ENCODE data around the gene GOSR1. TPM values are rescaled to one million over a fixed set of nuclear protein-coding genes. Genes with fewer than 3 reads are reported as not detected.
"Not testable (repeated sequence)": the region's sequence is repeated elsewhere in the genome, so short reads cannot be mapped to it uniquely, and the experiment has no call there.

Gene GOSR1
- total RNA-seq, 2 donors from 2014 or later = 29.6 to 54.9 TPM

DNA sequence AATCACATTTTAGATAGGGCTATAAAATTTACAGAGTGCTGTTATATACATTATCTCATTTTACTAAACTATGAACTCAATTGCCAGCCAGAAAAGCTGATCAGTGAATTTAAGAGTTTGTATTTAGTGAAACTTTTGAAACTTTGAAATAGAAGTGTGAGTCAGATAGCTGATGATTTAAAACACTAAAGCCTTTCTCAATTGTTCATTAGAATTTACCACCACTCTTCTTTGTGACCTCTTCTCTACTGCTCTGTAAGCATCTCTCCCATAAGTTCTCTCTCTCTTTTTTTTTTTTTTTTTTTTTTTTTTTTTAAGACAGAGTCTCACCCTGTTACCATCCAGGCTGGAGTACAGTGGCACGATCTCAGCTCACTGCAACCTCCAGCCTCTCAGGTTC lies 43.7 kb downstream of the GOSR1 start:
- Histone ChIP-seq H3K27me3 (replicated peaks; ENCODE audit: insufficient read depth) (no peaks in the 10 kb centered on the region), H3K36me3 (peaks cover 11% of the 10 kb centered on the region), H3K4me1 (ENCODE audit: control insufficient read depth in 1 of 2, low read depth in 2 of 2) (peaks cover 3 to 30% of the 10 kb centered on the region in 2 donors), H3K4me3 (no peak overlapping the region), H3K27ac (peak overlapping the region; percentile 33 to 72), H3K9me3 (no peaks in the 10 kb centered on the region)
- TF ChIP-seq, protein P1, sequence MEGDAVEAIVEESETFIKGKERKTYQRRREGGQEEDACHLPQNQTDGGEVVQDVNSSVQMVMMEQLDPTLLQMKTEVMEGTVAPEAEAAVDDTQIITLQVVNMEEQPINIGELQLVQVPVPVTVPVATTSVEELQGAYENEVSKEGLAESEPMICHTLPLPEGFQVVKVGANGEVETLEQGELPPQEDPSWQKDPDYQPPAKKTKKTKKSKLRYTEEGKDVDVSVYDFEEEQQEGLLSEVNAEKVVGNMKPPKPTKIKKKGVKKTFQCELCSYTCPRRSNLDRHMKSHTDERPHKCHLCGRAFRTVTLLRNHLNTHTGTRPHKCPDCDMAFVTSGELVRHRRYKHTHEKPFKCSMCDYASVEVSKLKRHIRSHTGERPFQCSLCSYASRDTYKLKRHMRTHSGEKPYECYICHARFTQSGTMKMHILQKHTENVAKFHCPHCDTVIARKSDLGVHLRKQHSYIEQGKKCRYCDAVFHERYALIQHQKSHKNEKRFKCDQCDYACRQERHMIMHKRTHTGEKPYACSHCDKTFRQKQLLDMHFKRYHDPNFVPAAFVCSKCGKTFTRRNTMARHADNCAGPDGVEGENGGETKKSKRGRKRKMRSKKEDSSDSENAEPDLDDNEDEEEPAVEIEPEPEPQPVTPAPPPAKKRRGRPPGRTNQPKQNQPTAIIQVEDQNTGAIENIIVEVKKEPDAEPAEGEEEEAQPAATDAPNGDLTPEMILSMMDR (IDR thresholded peaks at IDR 0.05) = no peak
- DNase-seq (ENCODE audit: low spot score) (no peak), ATAC-seq (ENCODE audit: insufficient number of reproducible peaks, low FRiP score, low read depth) (no peak)

DNA sequence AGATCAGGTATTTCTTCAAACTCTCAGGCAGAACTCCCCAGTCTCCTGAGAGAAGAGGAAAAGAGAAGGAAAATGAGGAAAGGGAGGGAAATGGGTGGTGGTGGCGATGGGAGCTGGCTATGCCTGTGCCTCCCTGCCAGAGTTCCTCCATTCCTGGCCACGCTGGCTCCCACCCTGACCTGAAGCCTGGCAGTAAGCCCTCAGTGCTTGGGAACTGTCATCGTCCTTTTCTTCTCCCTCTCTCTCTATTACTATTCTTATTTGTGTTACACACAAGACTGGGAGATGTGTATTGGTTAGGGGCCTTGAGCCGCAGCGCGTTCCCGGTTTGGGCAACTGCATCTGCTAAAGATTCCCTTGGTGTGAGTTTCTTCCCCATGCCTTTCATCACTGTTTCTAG lies 44.6 kb downstream of the GOSR1 start:
- Histone ChIP-seq H3K4me1 (ENCODE audit: control insufficient read depth in 1 of 2, low read depth in 2 of 2) (peaks cover 3 to 30% of the 10 kb centered on the region in 2 donors), H3K36me3 (peaks cover 9% of the 10 kb centered on the region), H3K27me3 (replicated peaks; ENCODE audit: insufficient read depth) (no peaks in the 10 kb centered on the region), H3K4me3 (no peak overlapping the region), H3K27ac (no peak overlapping the region), H3K9me3 (no peaks in the 10 kb centered on the region)
- DNase-seq (ENCODE audit: low spot score) (no peak), ATAC-seq (ENCODE audit: insufficient number of reproducible peaks, low FRiP score, low read depth) (no peak)
- TF ChIP-seq, protein P1 (IDR thresholded peaks at IDR 0.05) = no peak

DNA sequence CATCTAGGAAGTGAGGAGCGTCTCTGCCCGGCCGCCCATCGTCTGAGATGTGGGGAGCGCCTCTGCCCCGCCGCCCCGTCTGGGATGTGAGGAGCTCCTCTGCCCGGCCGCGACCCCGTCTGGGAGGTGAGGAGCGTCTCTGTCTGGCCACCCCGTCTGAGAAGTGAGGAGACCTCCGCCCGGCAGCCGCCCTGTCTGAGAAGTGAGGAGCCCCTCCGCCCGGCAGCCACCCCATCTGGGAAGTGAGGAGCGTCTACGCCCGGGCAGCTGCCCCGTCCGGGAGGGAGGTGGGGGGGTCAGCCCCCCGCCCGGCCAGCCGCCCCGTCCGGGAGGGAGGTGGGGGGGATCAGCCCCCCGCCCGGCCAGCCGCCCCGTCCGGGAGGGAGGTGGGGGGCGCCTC lies 46.0 kb downstream of the GOSR1 start:
- not testable (repeated sequence) for H3K4me3 ChIP-seq; H3K27me3 ChIP-seq (replicated peaks; ENCODE audit: insufficient read depth); DNase-seq (ENCODE audit: low spot score); H3K36me3 ChIP-seq; H3K9me3 ChIP-seq; H3K27ac ChIP-seq; ATAC-seq (ENCODE audit: insufficient number of reproducible peaks, low FRiP score, low read depth)
- peaks cover 3 to 30% of the 10 kb centered on the region in 2 donors for H3K4me1 ChIP-seq (ENCODE audit: control insufficient read depth in 1 of 2, low read depth in 2 of 2)

DNA sequence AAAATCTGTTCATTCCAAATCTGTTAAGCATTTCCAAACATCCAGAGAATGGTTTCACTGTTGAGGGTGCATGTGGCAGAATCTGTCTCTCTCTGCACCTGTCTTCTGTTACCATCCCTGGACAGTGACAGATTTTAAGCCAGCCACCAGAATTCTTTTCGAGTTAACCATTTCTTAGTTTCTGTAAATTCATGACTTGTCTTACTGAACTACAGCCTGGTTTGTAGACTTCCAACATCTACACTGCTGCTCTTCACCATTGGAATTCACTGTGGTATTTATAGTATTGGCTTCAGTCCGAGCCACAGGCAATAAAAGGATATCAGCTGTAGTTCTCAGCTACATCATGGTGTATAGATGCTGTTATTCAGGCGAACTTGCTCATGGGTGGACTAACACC lies 47.6 kb downstream of the GOSR1 start:
- ATAC-seq (ENCODE audit: insufficient number of reproducible peaks, low FRiP score, low read depth) (no peak), DNase-seq (ENCODE audit: low spot score) (no peak)
- Histone ChIP-seq H3K36me3 (peaks cover 9% of the 10 kb centered on the region), H3K27me3 (replicated peaks; ENCODE audit: insufficient read depth) (no peaks in the 10 kb centered on the region), H3K9me3 (no peaks in the 10 kb centered on the region), H3K27ac (peak overlapping the region in 1 of 2 donors; percentile 7), H3K4me3 (no peak overlapping the region), H3K4me1 (ENCODE audit: control insufficient read depth in 1 of 2, low read depth in 2 of 2) (peaks cover 0 to 19% of the 10 kb centered on the region in 2 donors)
- TF ChIP-seq, protein P1 (IDR thresholded peaks at IDR 0.05) = no peak

DNA sequence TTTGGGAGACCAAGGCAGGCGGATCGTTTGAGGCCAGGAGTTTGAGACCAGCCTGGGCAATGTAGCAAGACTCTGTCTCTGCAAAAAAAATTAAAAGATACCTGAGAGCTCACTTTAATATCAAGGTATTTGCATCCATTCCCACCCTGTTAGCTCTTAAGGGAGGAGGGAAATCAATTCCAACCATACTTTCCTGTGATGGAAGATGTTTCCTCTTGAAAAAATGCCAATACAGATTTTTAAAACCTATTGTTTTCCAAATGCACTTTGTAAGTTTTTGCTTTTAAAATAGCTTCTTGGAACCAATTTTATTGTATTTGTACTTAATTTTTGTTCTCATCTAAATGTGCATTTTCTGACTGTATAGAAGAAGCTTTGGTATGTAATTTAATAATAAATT lies 49.2 kb downstream of the GOSR1 start:
- H3K36me3 ChIP-seq = peaks cover 9% of the 10 kb centered on the region
- TF ChIP-seq, protein P1 (IDR thresholded peaks at IDR 0.05) = no peak
- H3K4me1 ChIP-seq (ENCODE audit: control insufficient read depth in 1 of 2, low read depth in 2 of 2) = peaks cover 0 to 10% of the 10 kb centered on the region in 2 donors
- H3K4me3 ChIP-seq = no peak overlapping the region
- DNase-seq (ENCODE audit: low spot score) = no peak
- no peak overlapping the region for H3K27ac ChIP-seq
- H3K27me3 ChIP-seq (replicated peaks; ENCODE audit: insufficient read depth) = no peaks in the 10 kb centered on the region
- no peaks in the 10 kb centered on the region for H3K9me3 ChIP-seq
- ATAC-seq (ENCODE audit: insufficient number of reproducible peaks, low FRiP score, low read depth) = no peak

DNA sequence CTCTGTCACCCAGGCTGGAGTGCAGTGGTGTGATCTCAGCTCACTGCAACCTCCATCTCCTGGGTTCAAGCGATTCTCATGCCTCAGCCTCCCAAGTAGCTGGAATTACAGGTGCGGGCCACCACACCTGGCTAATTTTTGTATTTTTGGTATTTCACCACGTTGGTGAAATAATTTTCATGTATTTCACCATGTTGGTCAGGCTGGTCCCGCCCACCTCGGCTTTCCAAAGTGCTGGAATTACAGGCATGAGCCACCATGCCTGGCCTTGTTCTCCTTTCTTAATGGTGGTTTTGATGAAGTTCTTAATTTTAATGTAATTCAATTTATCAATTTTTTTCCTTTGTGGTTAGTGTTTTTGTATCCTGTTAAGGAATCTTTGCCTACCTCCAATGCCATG lies 51.5 kb downstream of the GOSR1 start:
- H3K4me3 ChIP-seq; H3K4me1 ChIP-seq (ENCODE audit: control insufficient read depth in 1 of 2, low read depth in 2 of 2); DNase-seq (ENCODE audit: low spot score); ATAC-seq (ENCODE audit: insufficient number of reproducible peaks, low FRiP score, low read depth); H3K9me3 ChIP-seq; H3K27ac ChIP-seq; H3K36me3 ChIP-seq; H3K27me3 ChIP-seq (replicated peaks; ENCODE audit: insufficient read depth): not testable (repeated sequence)

Measured in thoracic aorta (tissue), 2 donors.